T-cell (primary cell): ENCODE results near the gene SNRPD2. TPM values are rescaled to one million over a fixed set of nuclear protein-coding genes. Genes with fewer than 3 reads are reported as not detected.
"Not testable (repeated sequence)": the region's sequence is repeated elsewhere in the genome, so short reads cannot be mapped to it uniquely, and the experiment has no call there.

Experiments used
- ATAC-seq, 4 experiments: fragments of 200-7000 bp in 3 of 4; fragments of 150-1000 bp in 1 of 4; cut with Tn5 transposase; replicated peaks in 1 of 4; 1 replicate in 3 of 4; 2 replicates in 1 of 4; pipeline ENCODE4 v1.10.0; 2021; ENCODE audit warnings: moderate library complexity in 3 of 4, mild to moderate bottlenecking in 2 of 4, moderate number of reproducible peaks in 1 of 4
- CTCF ChIA-PET, 2 donors: fragments of 300-600 bp; sonication (Branson Sonifier 250); formaldehyde crosslinking; loops; one replicate each; lab custom pipeline; 2022; ENCODE audit warnings: antibody characterized with exemption in 2 of 2; lab: Charles Lee
- POLR2A ChIA-PET, 2 donors: fragments of 300-600 bp; sonication (Branson Sonifier 250); formaldehyde crosslinking; loops; one replicate each; lab custom pipeline; 2022; ENCODE audit warnings: antibody characterized with exemption in 2 of 2; lab: Charles Lee
- DNase-seq, 35 experiments: peaks; one replicate each; pipeline versions ENCODE4 v3.0.0 to v3.0.0-alpha.2; 2013 to 2023
- H3K27ac ChIP-seq: one replicate; pipeline ENCODE4 v1.5.1; 2013; ENCODE audit warnings: low read length
- H3K27me3 ChIP-seq, 2 experiments: replicated peaks in 1 of 2; 1 replicate in 1 of 2; 2 replicates in 1 of 2; pipeline versions ENCODE4 v1.6.1 to v1.7.0; 2013; ENCODE audit warnings: low read length in 1 of 2, mixed read lengths in 1 of 2; ENCODE audit not compliant: control insufficient read depth in 2 of 2, insufficient read depth in 2 of 2; ENCODE audit errors: extremely low read depth in 1 of 2
- H3K36me3 ChIP-seq, 2 donors: 1 replicate in 1 of 2; 2 replicates in 1 of 2; pipeline versions ENCODE4 v1.6.1 to v1.7.0; 2013; ENCODE audit warnings: low read length in 1 of 2; ENCODE audit not compliant: control insufficient read depth in 2 of 2, insufficient read depth in 1 of 2; ENCODE audit errors: extremely low read depth in 1 of 2
- H3K4me1 ChIP-seq, 2 experiments: 1 replicate in 1 of 2; 2 replicates in 1 of 2; pipeline versions ENCODE4 v1.6.1 to v1.7.0; 2013; ENCODE audit warnings: low read length in 2 of 2, mixed read lengths in 1 of 2; ENCODE audit not compliant: insufficient read depth in 2 of 2, control insufficient read depth in 1 of 2; ENCODE audit errors: extremely low read depth in 1 of 2
- H3K4me3 ChIP-seq, 2 donors: 1 replicate in 1 of 2; 2 replicates in 1 of 2; pipeline versions ENCODE4 v1.5.1 to v1.7.0; 2013; ENCODE audit warnings: mild to moderate bottlenecking in 2 of 2, low read length in 1 of 2, moderate library complexity in 1 of 2; ENCODE audit not compliant: control insufficient read depth in 1 of 2; ENCODE audit errors: extremely low read depth in 1 of 2
- H3K9me3 ChIP-seq: 2 replicates; pipeline ENCODE4 v1.7.0; 2013
- H3K27ac Mint-ChIP-seq, 2 donors: one replicate each; pipeline ENCODE4 v1.8.0; 2020 to 2021; ENCODE audit warnings: mild to moderate bottlenecking in 2 of 2, mixed read lengths in 2 of 2
- H3K27me3 Mint-ChIP-seq, 2 donors: one replicate each; pipeline ENCODE4 v1.8.0; 2021 to 2022; ENCODE audit warnings: mixed read lengths in 2 of 2
- H3K36me3 Mint-ChIP-seq: one replicate; pipeline ENCODE4 v1.8.0; 2021; ENCODE audit warnings: mixed read lengths
- H3K4me1 Mint-ChIP-seq, 3 donors: one replicate each; pipeline ENCODE4 v1.8.0; 2020 to 2022; ENCODE audit warnings: mixed read lengths in 3 of 3, mild to moderate bottlenecking in 1 of 3
- H3K4me3 Mint-ChIP-seq, 3 donors: one replicate each; pipeline ENCODE4 v1.8.0; 2020 to 2022; ENCODE audit warnings: mild to moderate bottlenecking in 3 of 3, mixed read lengths in 3 of 3, moderate library complexity in 3 of 3
- H3K9me3 Mint-ChIP-seq, 3 donors: one replicate each; pipeline ENCODE4 v1.8.0; 2020 to 2022; ENCODE audit warnings: mixed read lengths in 3 of 3
- WGBS: methylation state at CpG from one replicate; pipeline ENCODE4 v1.1.5; 2013; ENCODE audit warnings: missing lambda C conversion rate; ENCODE audit not compliant: insufficient coverage; 5-methylcytosine and 5-hydroxymethylcytosine counted together
- total RNA-seq, 35 experiments: library from RNA in 6 of 35; stranded (reverse) in 6 of 35; fragments of 120-200 nt in 1 of 35; gene quantifications; one replicate each; pipeline versions ENCODE4 v1.2.1 to v1.2.4 and lab custom pipeline; 2013 to 2026

Gene SNRPD2
- total RNA-seq, 5 donors from 2014 or later (not counting 1 experiment from before 2014, with no cell fraction given): 375 to 450 (median 395) TPM

GRCh38 chr19:45728683-45729082 is 36.9 kb upstream of the SNRPD2 start:
- H3K36me3 ChIP-seq, H3K9me3 ChIP-seq, H3K4me3 ChIP-seq, POLR2A ChIA-PET, H3K27ac ChIP-seq, H3K27ac Mint-ChIP-seq, DNase-seq, H3K36me3 Mint-ChIP-seq, H3K9me3 Mint-ChIP-seq, H3K27me3 Mint-ChIP-seq, H3K27me3 ChIP-seq, ATAC-seq: not testable (repeated sequence)
- 95% methylated on average over 11 of the region's 18 CpGs for WGBS
- CTCF ChIA-PET: interaction anchor here in 1 of 2 donors (0.6 kb wide), 1 partner anchor 8 kb away, joined by 5 read pairs; no protein-coding TSS in a partner anchor
- Mint-ChIP-seq H3K4me3 (peak overlapping the region in 1 of 3 donors; percentile 43), H3K4me1 (peaks cover 41 to 44% (median 43%) of the 10 kb centered on the region in 3 donors)
- H3K4me1 ChIP-seq: peaks cover 9 to 37% of the 10 kb centered on the region in 2 experiments

DNA sequence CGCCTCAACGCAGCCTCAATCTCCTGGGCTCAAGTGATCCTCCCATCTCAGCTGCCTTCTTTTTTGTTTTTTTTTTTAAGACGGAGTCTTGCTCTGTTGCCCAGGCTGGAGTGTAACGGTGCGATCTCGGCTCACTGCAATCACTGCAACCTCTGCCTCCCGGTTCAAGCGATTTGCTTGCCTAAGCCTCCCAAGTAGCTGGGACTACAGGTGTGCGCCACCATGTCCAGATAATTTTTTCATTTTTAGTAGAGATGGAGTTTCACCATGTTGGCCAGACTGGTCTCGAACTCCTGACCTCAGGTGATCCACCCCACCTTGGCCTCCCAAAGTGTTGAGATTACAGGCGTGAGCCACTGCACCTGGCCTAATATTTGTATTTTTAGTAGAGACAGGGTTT is 28.3 kb upstream of the SNRPD2 start:
- H3K27ac ChIP-seq, H3K9me3 Mint-ChIP-seq, H3K4me3 ChIP-seq, H3K27ac Mint-ChIP-seq, H3K27me3 ChIP-seq, ATAC-seq, DNase-seq, H3K27me3 Mint-ChIP-seq, H3K9me3 ChIP-seq, H3K4me3 Mint-ChIP-seq, POLR2A ChIA-PET: not testable (repeated sequence)
- Histone ChIP-seq H3K36me3 (peaks cover 0 to 22% of the 10 kb centered on the region in 2 donors), H3K4me1 (peaks cover 13 to 31% of the 10 kb centered on the region in 2 experiments)
- Mint-ChIP-seq H3K4me1 (peaks cover 43 to 45% (median 43%) of the 10 kb centered on the region in 3 donors), H3K36me3 (peaks cover 15% of the 10 kb centered on the region)
- 97% methylated on average over 7 of the region's 11 CpGs for WGBS
- CTCF ChIA-PET: interaction anchor here in 1 of 2 donors (0.6 kb wide), 1 partner anchor 9 kb away, joined by 5 read pairs; no protein-coding TSS in a partner anchor

DNA sequence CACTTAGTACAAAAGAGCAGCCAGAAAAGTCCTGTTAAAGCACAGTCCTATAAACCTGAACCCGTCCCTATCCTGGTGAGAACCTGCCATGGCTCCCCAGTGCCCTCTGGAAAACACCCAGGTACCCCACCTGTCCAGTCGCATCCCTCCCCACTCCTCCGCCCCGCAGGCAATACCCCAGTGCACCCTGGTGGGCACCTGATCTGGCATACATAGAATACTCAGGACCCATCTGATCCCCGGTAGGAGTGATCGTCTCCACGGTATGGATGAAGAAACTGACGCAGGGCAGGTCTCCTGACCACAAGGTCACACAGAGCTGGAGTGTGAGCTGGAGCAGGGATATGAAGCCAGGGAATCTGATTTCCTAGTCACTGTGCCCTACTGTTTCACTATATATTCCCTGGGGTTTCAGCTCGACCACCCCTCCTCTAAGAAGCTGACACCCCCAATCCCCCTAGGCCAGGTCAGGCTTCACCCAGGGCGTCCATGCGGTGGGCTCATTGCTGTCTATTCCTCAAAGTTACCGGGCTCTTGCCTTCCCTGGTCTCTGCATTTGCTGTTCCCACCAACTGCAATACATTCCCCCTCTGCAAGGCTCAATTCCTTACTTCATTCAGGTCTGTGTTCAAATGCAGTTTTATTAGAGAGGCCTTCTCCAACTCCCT is 26.4 kb upstream of the SNRPD2 start:
- Mint-ChIP-seq H3K9me3 (no peaks in the 10 kb centered on the region), H3K4me1 (peaks cover 42 to 47% (median 47%) of the 10 kb centered on the region in 3 donors), H3K4me3 (peak overlapping the region; percentile 93 to 98 (median 96)), H3K36me3 (peaks cover 12% of the 10 kb centered on the region), H3K27ac (peak overlapping the region; percentile 98), H3K27me3 (no peaks in the 10 kb centered on the region)
- POLR2A ChIA-PET: interaction anchor here in 1 of 2 donors (0.6 kb wide), 1 partner anchor 52 kb away, joined by 3 read pairs; no protein-coding TSS in a partner anchor
- DNase-seq: peak in 1 of 35 experiments; percentile 16
- peaks cover 0 to 23% of the 10 kb centered on the region in 2 donors for H3K36me3 ChIP-seq
- peak overlapping the region; percentile 73 to 82 for H3K4me3 ChIP-seq
- CTCF ChIA-PET: interaction anchor here in 1 of 2 donors (0.5 to 3.8 kb wide), 5 partner anchors 12 to 145 kb away, joined by 3 to 30 read pairs (median 8); partner anchors contain the start of genes QPCTL, SIX5, SNRPD2 and SYMPK
- no peaks in the 10 kb centered on the region for H3K27me3 ChIP-seq
- peak overlapping the region; percentile 88 for H3K27ac ChIP-seq
- H3K4me1 ChIP-seq: peaks cover 13 to 31% of the 10 kb centered on the region in 2 experiments
- no peaks in the 10 kb centered on the region for H3K9me3 ChIP-seq
- 77% methylated on average over 9 of the region's 12 CpGs for WGBS
- no peak for ATAC-seq

DNA sequence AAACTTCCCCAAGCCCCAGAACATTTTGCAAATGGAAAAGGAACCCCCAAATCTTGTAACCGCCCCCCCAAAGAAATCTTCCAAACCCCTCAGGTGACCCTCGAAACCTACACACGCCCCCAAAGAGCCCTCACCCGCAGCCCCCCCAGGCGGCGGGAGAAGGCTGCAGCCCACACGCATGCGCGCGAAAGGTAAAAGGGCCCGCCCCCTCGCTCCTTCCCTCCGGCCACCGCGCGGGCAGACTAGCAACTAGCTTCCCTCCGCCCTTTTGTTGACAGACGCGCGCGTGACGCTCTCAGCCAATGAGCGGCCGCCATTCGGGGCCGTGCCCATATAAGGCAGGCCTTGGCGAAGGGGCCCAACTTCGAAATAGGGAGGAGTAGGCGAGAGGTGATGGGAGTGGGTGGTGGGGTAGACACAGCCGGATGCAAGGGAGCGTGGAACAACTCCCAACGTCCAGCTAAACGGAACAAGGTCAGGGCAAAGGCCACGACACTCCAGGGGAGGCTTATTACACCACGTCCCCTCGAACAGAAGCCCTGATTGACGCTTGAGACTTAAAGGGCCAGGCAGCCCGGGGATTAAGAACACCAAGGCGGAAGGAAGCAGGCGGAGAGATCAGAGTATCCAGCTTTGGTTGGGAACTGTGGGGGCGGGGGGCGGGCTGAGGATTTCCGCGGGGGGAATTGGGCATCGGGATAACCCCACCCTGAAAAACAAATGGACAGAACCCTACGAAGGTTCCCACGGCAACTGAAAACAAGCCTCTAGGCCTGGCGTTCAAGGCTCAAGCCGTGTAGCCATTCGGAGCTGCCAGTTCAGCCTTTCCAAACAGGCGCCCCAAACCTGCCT is 25.6 kb upstream of the SNRPD2 start:
- Histone ChIP-seq H3K27me3 (no peaks in the 10 kb centered on the region), H3K4me1 (peaks cover 13 to 34% of the 10 kb centered on the region in 2 experiments), H3K4me3 (peak overlapping the region; percentile 73 to 82), H3K36me3 (peaks cover 2 to 26% of the 10 kb centered on the region in 2 donors), H3K9me3 (no peaks in the 10 kb centered on the region), H3K27ac (peak overlapping the region; percentile 88)
- no peaks in the 10 kb centered on the region for H3K9me3 Mint-ChIP-seq
- 0% methylated on average over 33 of the region's 51 CpGs for WGBS
- peak overlapping the region; percentile 93 to 98 (median 96) for H3K4me3 Mint-ChIP-seq
- DNase-seq (peak; percentile 93 to 99 (median 97)), ATAC-seq (peak; percentile 94 to 96 (median 94))
- peaks cover 42 to 47% (median 47%) of the 10 kb centered on the region in 3 donors for H3K4me1 Mint-ChIP-seq
- H3K36me3 Mint-ChIP-seq: peaks cover 12% of the 10 kb centered on the region
- peak overlapping the region; percentile 98 for H3K27ac Mint-ChIP-seq
- ChIA-PET POLR2A (interaction anchor here in 1 of 2 donors (0.5 to 0.6 kb wide), 5 partner anchors 15 to 1714 kb away, joined by 3 to 8 read pairs (median 3); no protein-coding TSS in a partner anchor), CTCF (interaction anchor here (0.5 to 3.8 kb wide), 13 partner anchors 10 to 951 kb away, joined by 3 to 30 read pairs (median 4); partner anchors contain the start of genes QPCTL (in 1 of the 2), SIX5 (in 1 of the 2), SNRPD2 (in 1 of the 2) and SYMPK (in 1 of the 2))
- H3K27me3 Mint-ChIP-seq: no peaks in the 10 kb centered on the region

DNA sequence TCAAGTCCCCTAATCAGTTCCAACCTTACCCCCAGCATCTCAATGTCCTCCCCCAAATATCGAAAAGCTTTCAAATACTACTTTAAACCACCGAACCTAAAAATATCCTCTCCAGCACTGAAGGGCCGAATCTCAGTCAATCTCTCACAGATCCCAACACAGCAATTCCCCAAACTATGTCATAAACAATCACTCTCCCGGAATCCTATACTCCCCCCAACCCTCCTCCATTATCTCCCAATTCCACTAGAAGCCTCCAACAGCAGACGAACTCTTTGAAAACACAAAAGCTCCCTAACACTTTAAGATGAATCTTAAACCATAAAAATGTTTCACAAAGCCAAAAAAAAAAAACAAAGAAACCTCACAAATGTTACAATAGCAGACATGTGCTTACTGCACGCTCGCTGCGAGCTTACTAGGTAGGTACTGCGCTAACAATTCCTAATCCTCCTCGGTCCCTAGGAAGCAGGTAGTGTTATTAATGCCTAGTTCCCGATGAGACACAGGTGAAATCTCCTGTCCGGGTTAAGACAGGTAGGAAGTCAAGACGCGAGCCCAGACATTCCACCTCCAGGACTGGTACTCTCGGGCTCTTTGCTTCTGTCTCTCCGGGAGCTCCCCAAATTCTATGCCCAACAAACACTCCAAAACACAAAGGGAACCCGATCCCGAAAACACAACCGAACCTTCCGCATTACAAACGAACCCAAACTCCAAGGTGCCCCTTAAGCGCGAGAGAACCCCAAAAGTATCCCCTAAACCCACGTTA is 24.8 kb upstream of the SNRPD2 start:
- Mint-ChIP-seq H3K9me3 (no peaks in the 10 kb centered on the region), H3K4me1 (peaks cover 44 to 47% (median 44%) of the 10 kb centered on the region in 3 donors), H3K4me3 (peak overlapping the region; percentile 93 to 98 (median 96)), H3K27ac (peak overlapping the region; percentile 98), H3K27me3 (no peaks in the 10 kb centered on the region), H3K36me3 (peaks cover 10% of the 10 kb centered on the region)
- H3K36me3 ChIP-seq: peaks cover 10 to 27% of the 10 kb centered on the region in 2 donors
- DNase-seq: peak in 10 of 35 experiments; percentile 4 to 49 (median 12)
- CTCF ChIA-PET: interaction anchor here (0.5 to 3.8 kb wide), 12 partner anchors 9 to 951 kb away, joined by 3 to 30 read pairs (median 5); partner anchors contain the start of genes QPCTL (in 1 of the 2), SIX5 (in 1 of the 2), SNRPD2 (in 1 of the 2) and SYMPK (in 1 of the 2)
- H3K9me3 ChIP-seq: no peaks in the 10 kb centered on the region
- POLR2A ChIA-PET: interaction anchor here (0.5 to 0.7 kb wide), 5 partner anchors 11 to 1715 kb away, joined by 3 to 6 read pairs (median 4); no protein-coding TSS in a partner anchor
- H3K27me3 ChIP-seq: no peaks in the 10 kb centered on the region
- H3K4me1 ChIP-seq: peaks cover 13 to 32% of the 10 kb centered on the region in 2 experiments
- peak overlapping the region; percentile 67 for H3K27ac ChIP-seq
- peak in 1 of 4 experiments; percentile 2 for ATAC-seq
- peak overlapping the region; percentile 73 to 82 for H3K4me3 ChIP-seq
- 5% methylated on average over 22 of the region's 24 CpGs for WGBS
